Measurements from ENCODE around the gene BLNK. TPM values are rescaled to one million over a fixed set of nuclear protein-coding genes. Genes with fewer than 3 reads are reported as not detected.

Gene BLNK
- total RNA-seq, 1 donor from 2014 or later, result 0.38 TPM

DNA sequence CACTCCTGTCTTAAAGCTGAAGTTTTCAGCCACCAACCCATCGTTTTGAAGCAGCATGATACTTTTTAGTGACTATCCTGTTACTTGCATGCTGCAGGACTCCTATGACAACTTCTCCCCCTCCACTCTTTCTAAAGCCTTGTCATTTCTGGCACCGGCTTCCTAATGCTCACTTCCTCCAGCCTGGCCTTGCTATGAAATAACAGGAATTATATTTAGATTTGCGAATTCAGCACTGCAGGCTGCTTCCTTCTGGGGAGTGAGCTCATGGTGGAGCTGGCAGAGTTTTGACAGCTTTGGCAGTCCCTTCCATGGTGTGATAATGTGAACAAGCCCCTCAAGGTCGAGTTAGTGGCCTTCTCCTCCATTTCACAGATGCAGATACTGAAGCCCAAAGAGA, 13.4 kb downstream of the BLNK start:
- Histone ChIP-seq H3K4me3 (ENCODE audit: low read depth, low read length) (no peak overlapping the region), H3K36me3 (ENCODE audit: control insufficient read depth, insufficient read depth, low read length) (no peaks in the 10 kb centered on the region), H3K27me3 (ENCODE audit: control insufficient read depth, insufficient read depth, low read length) (no peaks in the 10 kb centered on the region)
- TF ChIP-seq, protein P1, sequence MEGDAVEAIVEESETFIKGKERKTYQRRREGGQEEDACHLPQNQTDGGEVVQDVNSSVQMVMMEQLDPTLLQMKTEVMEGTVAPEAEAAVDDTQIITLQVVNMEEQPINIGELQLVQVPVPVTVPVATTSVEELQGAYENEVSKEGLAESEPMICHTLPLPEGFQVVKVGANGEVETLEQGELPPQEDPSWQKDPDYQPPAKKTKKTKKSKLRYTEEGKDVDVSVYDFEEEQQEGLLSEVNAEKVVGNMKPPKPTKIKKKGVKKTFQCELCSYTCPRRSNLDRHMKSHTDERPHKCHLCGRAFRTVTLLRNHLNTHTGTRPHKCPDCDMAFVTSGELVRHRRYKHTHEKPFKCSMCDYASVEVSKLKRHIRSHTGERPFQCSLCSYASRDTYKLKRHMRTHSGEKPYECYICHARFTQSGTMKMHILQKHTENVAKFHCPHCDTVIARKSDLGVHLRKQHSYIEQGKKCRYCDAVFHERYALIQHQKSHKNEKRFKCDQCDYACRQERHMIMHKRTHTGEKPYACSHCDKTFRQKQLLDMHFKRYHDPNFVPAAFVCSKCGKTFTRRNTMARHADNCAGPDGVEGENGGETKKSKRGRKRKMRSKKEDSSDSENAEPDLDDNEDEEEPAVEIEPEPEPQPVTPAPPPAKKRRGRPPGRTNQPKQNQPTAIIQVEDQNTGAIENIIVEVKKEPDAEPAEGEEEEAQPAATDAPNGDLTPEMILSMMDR (IDR thresholded peaks at IDR 0.05; ENCODE audit: insufficient read depth, low read length, poor library complexity, severe bottlenecking), result no peak
- DNase-seq (ENCODE audit: low read depth), result no peak

DNA sequence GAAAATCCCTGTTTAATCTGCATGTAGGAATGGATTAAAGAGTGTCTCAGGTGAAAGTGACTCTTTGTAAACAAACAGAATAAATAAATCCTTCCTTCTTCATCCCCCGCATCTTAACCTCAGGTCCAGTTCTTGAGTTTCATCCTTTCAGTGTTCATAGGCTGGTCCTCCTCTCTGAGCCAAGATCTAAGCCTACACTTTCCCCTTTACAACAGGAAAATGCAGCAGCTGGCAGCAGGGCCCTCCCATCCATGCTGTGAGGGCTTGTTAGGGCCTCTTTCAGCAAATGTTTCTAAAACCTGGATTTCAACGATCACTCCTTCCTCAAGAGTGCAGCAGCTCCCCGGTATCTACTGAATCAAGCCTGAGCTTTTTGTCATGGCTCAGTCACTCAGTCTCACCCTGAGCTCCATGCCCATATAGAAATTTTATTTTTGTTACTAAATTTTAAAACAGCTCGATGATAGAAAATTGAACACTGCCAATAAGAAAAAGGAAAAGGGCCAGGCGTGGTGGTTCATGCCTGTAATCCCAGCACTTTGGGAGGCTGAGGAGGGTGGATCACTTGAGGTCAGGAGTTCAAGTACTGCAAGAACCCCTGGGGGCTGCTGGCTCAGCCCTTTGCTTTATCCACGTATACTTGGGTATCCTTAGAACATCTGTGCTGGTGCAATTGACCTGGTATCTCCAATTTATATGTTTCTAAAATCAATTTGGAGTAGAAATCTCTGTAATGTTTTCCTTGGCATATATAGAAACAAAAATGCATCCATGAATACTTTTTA, 15.6 kb downstream of the BLNK start:
- DNase-seq (ENCODE audit: low read depth), result no peak
- Histone ChIP-seq H3K36me3 (ENCODE audit: control insufficient read depth, insufficient read depth, low read length) (no peaks in the 10 kb centered on the region), H3K4me3 (ENCODE audit: low read depth, low read length) (no peak overlapping the region), H3K27me3 (ENCODE audit: control insufficient read depth, insufficient read depth, low read length) (no peaks in the 10 kb centered on the region)
- TF ChIP-seq, protein P1 (IDR thresholded peaks at IDR 0.05; ENCODE audit: insufficient read depth, low read length, poor library complexity, severe bottlenecking), result no peak

GRCh38 chr10:96254976-96255375, 16.4 kb downstream of the BLNK start:
- no peaks in the 10 kb centered on the region for H3K27me3 ChIP-seq (ENCODE audit: control insufficient read depth, insufficient read depth, low read length)
- TF ChIP-seq, protein P1 (IDR thresholded peaks at IDR 0.05; ENCODE audit: insufficient read depth, low read length, poor library complexity, severe bottlenecking), result no peak
- DNase-seq (ENCODE audit: low read depth), result no peak
- no peaks in the 10 kb centered on the region for H3K36me3 ChIP-seq (ENCODE audit: control insufficient read depth, insufficient read depth, low read length)
- H3K4me3 ChIP-seq (ENCODE audit: low read depth, low read length), result no peak overlapping the region

GRCh38 chr10:96252730-96253129, 18.6 kb downstream of the BLNK start:
- DNase-seq (ENCODE audit: low read depth), result no peak
- TF ChIP-seq, protein P1 (IDR thresholded peaks at IDR 0.05; ENCODE audit: insufficient read depth, low read length, poor library complexity, severe bottlenecking), result no peak
- Histone ChIP-seq H3K27me3 (ENCODE audit: control insufficient read depth, insufficient read depth, low read length) (no peaks in the 10 kb centered on the region), H3K4me3 (ENCODE audit: low read depth, low read length) (no peak overlapping the region), H3K36me3 (ENCODE audit: control insufficient read depth, insufficient read depth, low read length) (no peaks in the 10 kb centered on the region)

GRCh38 chr10:96250349-96250748, 21.0 kb downstream of the BLNK start:
- no peak overlapping the region for H3K4me3 ChIP-seq (ENCODE audit: low read depth, low read length)
- no peak for DNase-seq (ENCODE audit: low read depth)
- no peaks in the 10 kb centered on the region for H3K27me3 ChIP-seq (ENCODE audit: control insufficient read depth, insufficient read depth, low read length)
- TF ChIP-seq, protein P1 (IDR thresholded peaks at IDR 0.05; ENCODE audit: insufficient read depth, low read length, poor library complexity, severe bottlenecking), result no peak
- H3K36me3 ChIP-seq (ENCODE audit: control insufficient read depth, insufficient read depth, low read length), result no peaks in the 10 kb centered on the region

DNA sequence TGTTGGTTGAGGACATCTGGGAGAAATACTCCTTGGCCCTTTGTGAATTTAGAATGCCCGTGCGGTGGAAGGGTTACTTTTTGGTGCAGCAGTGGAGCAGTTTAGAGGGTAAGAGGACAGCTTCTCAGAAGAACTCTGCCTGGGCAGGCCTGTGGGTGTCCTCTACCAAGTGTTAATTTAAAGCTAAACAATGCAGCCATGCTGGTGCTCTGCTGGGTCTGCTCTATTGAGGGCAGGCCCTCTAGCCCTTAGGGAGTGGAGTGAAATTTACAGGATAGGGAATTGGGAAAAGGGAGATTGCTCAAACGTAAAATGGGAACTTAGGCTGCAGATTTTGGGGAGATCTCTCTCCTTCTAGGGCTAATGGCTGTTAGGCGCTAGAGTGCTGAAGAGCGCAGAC, 22.1 kb downstream of the BLNK start:
- no peaks in the 10 kb centered on the region for H3K36me3 ChIP-seq (ENCODE audit: control insufficient read depth, insufficient read depth, low read length)
- H3K27me3 ChIP-seq (ENCODE audit: control insufficient read depth, insufficient read depth, low read length), result no peaks in the 10 kb centered on the region
- TF ChIP-seq, protein P1 (IDR thresholded peaks at IDR 0.05; ENCODE audit: insufficient read depth, low read length, poor library complexity, severe bottlenecking), result no peak
- no peak overlapping the region for H3K4me3 ChIP-seq (ENCODE audit: low read depth, low read length)
- no peak for DNase-seq (ENCODE audit: low read depth)

Data from kidney epithelial cell (primary cell).